PC-9 (cell line): ENCODE measurements around the gene RPL28. TPM values are rescaled to one million over a fixed set of nuclear protein-coding genes. Genes with fewer than 3 reads are reported as not detected.
A peak's percentile ranks its signal among the peaks of the same experiment; 100 is the strongest.

ENCODE experiments used
- BruUV-seq: library from RNA; stranded (reverse); fragments of 400-500 nt; replicated peaks from 2 replicates; lab custom pipeline; 2021; lab: Mats Ljungman, UMichigan
- CTCF ChIA-PET: fragments of 300-600 bp; sonication (Branson Sonifier 250); formaldehyde crosslinking; loops from one replicate; lab custom pipeline; 2022; ENCODE audit warnings: antibody characterized with exemption; lab: Charles Lee
- POLR2A ChIA-PET: fragments of 300-600 bp; sonication (Branson Sonifier 250); formaldehyde crosslinking; loops from one replicate; lab custom pipeline; 2022; ENCODE audit warnings: antibody characterized with exemption; ENCODE audit not compliant: unreplicated experiment; lab: Charles Lee
- DNase-seq, 2 experiments: peaks; one replicate each; pipeline versions ENCODE4 v3.0.0 to v3.0.0-alpha.2; 2015 to 2022; ENCODE audit warnings: mixed read lengths in 1 of 2
- H2AFZ ChIP-seq: fragments of 200-600 bp; sonication (generic); 2 replicates; pipeline ENCODE4 v1.8.1; 2017; ENCODE audit warnings: antibody characterized with exemption
- H3F3A ChIP-seq: fragments of 200-600 bp; sonication (generic); 2 replicates; pipeline ENCODE4 v1.8.1; 2017; ENCODE audit warnings: antibody characterized with exemption, mild to moderate bottlenecking, low read depth; ENCODE audit not compliant: insufficient read depth
- H3K27ac ChIP-seq: fragments of 200-600 bp; sonication (generic); 2 replicates; pipeline ENCODE4 v1.6.1; 2016; ENCODE audit warnings: mixed run types
- H3K27me3 ChIP-seq: fragments of 200-600 bp; sonication (generic); 2 replicates; pipeline ENCODE4 v1.6.1; 2016; ENCODE audit warnings: low read depth, mixed run types; ENCODE audit not compliant: insufficient read depth
- H3K36me3 ChIP-seq: fragments of 200-600 bp; sonication (generic); 2 replicates; pipeline ENCODE4 v1.6.1; 2016; ENCODE audit warnings: low read depth, mixed run types
- H3K4me1 ChIP-seq: fragments of 200-600 bp; sonication (generic); replicated peaks from 2 replicates; pipeline ENCODE4 v1.6.1; 2016; ENCODE audit warnings: mixed run types; ENCODE audit not compliant: insufficient read depth
- H3K4me2 ChIP-seq: fragments of 200-600 bp; sonication (generic); 2 replicates; pipeline ENCODE4 v1.6.1; 2017; ENCODE audit warnings: mixed run types
- H3K4me3 ChIP-seq: fragments of 200-600 bp; sonication (generic); 2 replicates; pipeline ENCODE4 v1.6.1; 2016; ENCODE audit warnings: mixed run types
- H3K79me2 ChIP-seq: fragments of 200-600 bp; sonication (generic); 2 replicates; pipeline ENCODE4 v1.6.1; 2017; ENCODE audit warnings: low read depth, mixed run types
- H3K9me2 ChIP-seq: fragments of 200-600 bp; sonication (generic); 2 replicates; pipeline ENCODE4 v1.8.1; 2017; ENCODE audit warnings: mild to moderate bottlenecking; ENCODE audit not compliant: insufficient read depth
- H3K9me3 ChIP-seq: fragments of 200-600 bp; sonication (generic); 2 replicates; pipeline ENCODE4 v1.8.1; 2016; ENCODE audit warnings: low read depth; ENCODE audit not compliant: insufficient read depth
- H4K20me1 ChIP-seq: fragments of 200-600 bp; sonication (generic); 2 replicates; pipeline ENCODE4 v1.8.1; 2017; ENCODE audit not compliant: insufficient read depth
- CTCF ChIP-seq: fragments of 200-600 bp; sonication (generic); conservative IDR thresholded peaks from 2 replicates; pipeline ENCODE4 v1.6.1; 2017; ENCODE audit warnings: mixed run types, antibody characterized with exemption, mild to moderate bottlenecking, moderate library complexity
- EZH2 ChIP-seq: fragments of 200-600 bp; sonication (generic); IDR thresholded peaks from 2 replicates; pipeline ENCODE4 v1.8.0; 2017; ENCODE audit warnings: antibody characterized with exemption, low read depth
- intact Hi-C: fragments of 100-400 bp; cut with micrococcal nuclease; formaldehyde crosslinking; loops from one replicate; pipeline ENCODE4 v1.10.0; 2022; ENCODE audit not compliant: unreplicated experiment
- total RNA-seq: library from RNA; stranded (reverse); gene quantifications from 2 replicates; pipeline ENCODE4 v1.2.3, GENCODE V29; 2021

The RPL28 gene
- total RNA-seq, 1 experiment from 2014 or later = 2,433 TPM

- no peak for DNase-seq
- TF ChIP-seq CTCF (no peak), EZH2 (no peak)
- no peaks in the 10 kb centered on the region for H3K79me2 ChIP-seq
- no peak overlapping the region for H3K4me3 ChIP-seq
- no peaks in the 10 kb centered on the region for H3K27me3 ChIP-seq
- ChIA-PET POLR2A (interaction anchor here (0.6 to 1.0 kb wide), 3 partner anchors 22 to 304 kb away, joined by 3 to 6 read pairs (median 4); partner anchors contain the start of gene U2AF2), CTCF (interaction anchor here (0.6 to 1.6 kb wide), 2 partner anchors 11 to 83 kb away, joined by 3 to 5 read pairs; no protein-coding TSS in a partner anchor)
- no peaks in the 10 kb centered on the region for H3K36me3 ChIP-seq
- intact Hi-C loops = no loop called here
- peaks cover 32% of the 10 kb centered on the region for H3F3A ChIP-seq
- no TSS peak for BruUV-seq
- H2AFZ ChIP-seq = no peak overlapping the region
- no peaks in the 10 kb centered on the region for H4K20me1 ChIP-seq
- H3K27ac ChIP-seq = peak overlapping the region; percentile 54
- H3K4me1 ChIP-seq = peaks cover 50% of the 10 kb centered on the region
- no peaks in the 10 kb centered on the region for H3K9me2 ChIP-seq
- H3K9me3 ChIP-seq = no peaks in the 10 kb centered on the region
- H3K4me2 ChIP-seq = peak overlapping the region; percentile 64
Measured at GRCh38 chr19:55350620-55351315, 35.0 kb upstream of the RPL28 start.

- H3K36me3 ChIP-seq = no peaks in the 10 kb centered on the region
- H3K27me3 ChIP-seq = peaks cover 5% of the 10 kb centered on the region
- H3K4me3 ChIP-seq = no peak overlapping the region
- peak; percentile 95 to 99 for DNase-seq
- no peaks in the 10 kb centered on the region for H3K9me3 ChIP-seq
- peaks cover 36% of the 10 kb centered on the region for H3F3A ChIP-seq
- no peaks in the 10 kb centered on the region for H3K79me2 ChIP-seq
- intact Hi-C loops = loop anchor here (1.0 kb wide), 1 partner anchor 13 kb away; the partner anchor contains the start of gene KMT5C
- ChIA-PET CTCF (interaction anchor here (0.6 to 1.7 kb wide), 4 partner anchors 13 to 50 kb away, joined by 3 to 5 read pairs (median 3); partner anchors contain the start of genes KMT5C and TMEM238), POLR2A (interaction anchor here (0.5 to 1.1 kb wide), 6 partner anchors 13 to 183 kb away, joined by 4 to 23 read pairs (median 6); partner anchors contain the start of gene KMT5C)
- no TSS peak for BruUV-seq
- peaks cover 47% of the 10 kb centered on the region for H3K4me1 ChIP-seq
- TF ChIP-seq CTCF (no peak), EZH2 (no peak)
- no peak overlapping the region for H2AFZ ChIP-seq
- H3K27ac ChIP-seq = peak overlapping the region; percentile 54
- no peaks in the 10 kb centered on the region for H4K20me1 ChIP-seq
- peak overlapping the region; percentile 89 for H3K4me2 ChIP-seq
- H3K9me2 ChIP-seq = no peaks in the 10 kb centered on the region
Measured at GRCh38 chr19:55352040-55352439, 33.7 kb upstream of the RPL28 start.

GRCh38 chr19:55352549-55353145 is 33.1 kb upstream of the RPL28 start:
- intact Hi-C loops = loop anchor here (1.0 kb wide), 1 partner anchor 13 kb away; the partner anchor contains the start of gene KMT5C
- POLR2A ChIA-PET = interaction anchor here (0.6 to 1.2 kb wide), 5 partner anchors 13 to 182 kb away, joined by 3 to 23 read pairs (median 7); partner anchors contain the start of genes HSPBP1 and KMT5C
- DNase-seq = no peak

More at GRCh38 chr19:55352549-55353145, 33.1 kb upstream of the RPL28 start:
- no peaks in the 10 kb centered on the region for H4K20me1 ChIP-seq
- no peak for TF ChIP-seq CTCF
- TF ChIP-seq EZH2 = no peak
- H3K4me2 ChIP-seq = peak overlapping the region; percentile 89
- no peak overlapping the region for H2AFZ ChIP-seq
- H3K27me3 ChIP-seq = peaks cover 5% of the 10 kb centered on the region
- no peaks in the 10 kb centered on the region for H3K36me3 ChIP-seq
- no peaks in the 10 kb centered on the region for H3K9me3 ChIP-seq
- H3K27ac ChIP-seq = no peak overlapping the region
- H3F3A ChIP-seq = peaks cover 36% of the 10 kb centered on the region
- peak overlapping the region; percentile 72; the same call in 1 of the 2 replicates for H3K4me3 ChIP-seq
- CTCF ChIA-PET = interaction anchor here (0.9 to 1.7 kb wide), 4 partner anchors 13 to 51 kb away, joined by 3 to 5 read pairs (median 4); partner anchors contain the start of genes KMT5C and TMEM238
- no peaks in the 10 kb centered on the region for H3K9me2 ChIP-seq
- BruUV-seq = no TSS peak
- H3K4me1 ChIP-seq = peaks cover 47% of the 10 kb centered on the region
- H3K79me2 ChIP-seq = no peaks in the 10 kb centered on the region
